HepG2 (cell line): ENCODE data around the gene TJAP1. TPM values are rescaled to one million over a fixed set of nuclear protein-coding genes. Genes with fewer than 3 reads are reported as not detected.
A peak's percentile ranks its signal among the peaks of the same experiment; 100 is the strongest.

Experiments
- ATAC-seq: fragments of 200-7000 bp; cut with Tn5 transposase; 3 replicates; pipeline ENCODE4 v1.9.1; 2020; ENCODE audit warnings: mild to moderate bottlenecking, moderate library complexity
- BruUV-seq: library from RNA; stranded (reverse); fragments of 400-500 nt; replicated peaks from 2 replicates; lab custom pipeline; 2021; lab: Mats Ljungman, UMichigan
- CTCF ChIA-PET: fragments of 300-600 bp; formaldehyde crosslinking; extraction: SDS; loops from one replicate; lab custom pipeline; 2021; ENCODE audit warnings: low total read pairs, inconsistent platforms, low intra/inter-chr PET ratio; lab: Yijun Ruan, JAX
- POLR2A ChIA-PET: fragments of 350-600 bp; sonication (Branson Sonifier 250); formaldehyde crosslinking; loops from one replicate; lab custom pipeline; 2020; ENCODE audit warnings: antibody characterized with exemption, inconsistent platforms; lab: Yijun Ruan, JAX
- DNase-seq: peaks from one replicate; pipeline ENCODE4 v3.0.0-alpha.2; 2015; ENCODE audit warnings: low spot score
- FAIRE-seq: peaks from 3 replicates; lab custom pipeline; 2011; peaks lifted over from hg19 to GRCh38; lab: Jason Lieb, UNC
- H2AFZ ChIP-seq: one replicate; pipeline ENCODE4 v1.6.1; 2011; ENCODE audit warnings: low read length, inconsistent platforms
- H3K27ac ChIP-seq: fragments of 300-600 bp; 3 replicates; pipeline ENCODE4 v1.8.0; 2011; ENCODE audit warnings: mixed run types, mild to moderate bottlenecking, mixed read lengths, low read length, inconsistent platforms; ENCODE audit not compliant: insufficient read depth; ENCODE audit errors: extremely low read length
- H3K27me3 ChIP-seq, 2 experiments: fragments of 200-600 bp in 1 of 2; 2 replicates in 1 of 2; 3 replicates in 1 of 2; pipeline versions ENCODE4 v1.6.0 to v1.8.0; 2011; ENCODE audit warnings: low read length in 2 of 2, mild to moderate bottlenecking in 2 of 2, moderate library complexity in 2 of 2, inconsistent platforms in 1 of 2; ENCODE audit not compliant: insufficient read depth in 2 of 2, control insufficient read depth in 1 of 2
- H3K36me3 ChIP-seq, 2 experiments: fragments of 200-600 bp in 1 of 2; replicated peaks in 1 of 2; 2 replicates in 1 of 2; 3 replicates in 1 of 2; pipeline versions ENCODE4 v1.5.1 to v1.8.0; 2011; ENCODE audit warnings: low read length in 2 of 2, inconsistent platforms in 1 of 2; ENCODE audit not compliant: insufficient read depth in 2 of 2, control insufficient read depth in 1 of 2
- H3K4me1 ChIP-seq: 2 replicates; pipeline ENCODE4 v1.5.1; 2012; ENCODE audit warnings: low read length, inconsistent platforms; ENCODE audit not compliant: insufficient read depth
- H3K4me2 ChIP-seq: 2 replicates; pipeline ENCODE4 v1.6.0; 2011; ENCODE audit warnings: low read depth, low read length, inconsistent platforms
- H3K4me3 ChIP-seq, 3 experiments: fragments of 200-600 bp in 1 of 3; sonication (generic), shearing (Covaris generic) in 1 of 3; replicated peaks in 1 of 3; 2 replicates each; pipeline ENCODE4 v1.5.1; 2011 to 2016; ENCODE audit warnings: low read length in 3 of 3, inconsistent platforms in 2 of 3, low read depth in 2 of 3, mild to moderate bottlenecking in 2 of 3, control low read depth in 1 of 3, mixed read lengths in 1 of 3; ENCODE audit not compliant: insufficient read depth in 1 of 3
- H3K79me2 ChIP-seq: one replicate; pipeline ENCODE4 v1.6.1; 2011; ENCODE audit warnings: low read length, inconsistent platforms; ENCODE audit not compliant: insufficient read depth
- H3K9ac ChIP-seq: 2 replicates; pipeline ENCODE4 v1.6.0; 2011; ENCODE audit warnings: mild to moderate bottlenecking, low read depth, low read length, inconsistent platforms; ENCODE audit not compliant: insufficient read depth
- H3K9me3 ChIP-seq: 2 replicates; pipeline ENCODE4 v1.5.1; 2012; ENCODE audit warnings: mild to moderate bottlenecking, low read length
- H4K20me1 ChIP-seq: 2 replicates; pipeline ENCODE4 v1.6.0; 2011; ENCODE audit warnings: inconsistent platforms, mild to moderate bottlenecking, low read length, moderate library complexity; ENCODE audit not compliant: insufficient read depth
- ELF1 ChIP-seq: sonication (generic); formaldehyde crosslinking; IDR thresholded peaks from 2 replicates; pipeline ENCODE4 v1.4.0; 2020; ENCODE audit warnings: missing genetic modification reagents
- FOXJ3 ChIP-seq: sonication (generic); formaldehyde crosslinking; IDR thresholded peaks from 2 replicates; pipeline ENCODE4 v1.4.0; 2020; ENCODE audit warnings: missing genetic modification reagents, mild to moderate bottlenecking, borderline replicate concordance
- GFI1 ChIP-seq: sonication (generic); formaldehyde crosslinking; IDR thresholded peaks from 2 replicates; pipeline ENCODE4 v1.5.0; 2020; ENCODE audit warnings: missing genetic modification reagents, mild to moderate bottlenecking, borderline replicate concordance
- HNRNPK ChIP-seq: fragments of 200-400 bp; formaldehyde crosslinking; IDR thresholded peaks from 2 replicates; pipeline ENCODE4 v1.6.1; 2018; ENCODE audit warnings: low read length, low read depth, moderate library complexity, mild to moderate bottlenecking; ENCODE audit not compliant: poor library complexity, severe bottlenecking
- JARID2 ChIP-seq: sonication (generic); formaldehyde crosslinking; IDR thresholded peaks from 2 replicates; pipeline ENCODE4 v1.8.1; 2023; ENCODE audit warnings: missing genetic modification reagents, inconsistent platforms; ENCODE audit not compliant: insufficient replicate concordance
- NCOA5 ChIP-seq: sonication (generic); formaldehyde crosslinking; IDR thresholded peaks from 2 replicates; pipeline ENCODE4 v1.4.0; 2020; ENCODE audit warnings: missing genetic modification reagents
- PPARG ChIP-seq: conservative IDR thresholded peaks from 2 replicates; pipeline ENCODE4 v1.6.1; 2016; ENCODE audit warnings: missing biosample characterization, missing genetic modification reagents
- RFX5 ChIP-seq: IDR thresholded peaks from 2 replicates; pipeline ENCODE4 v1.6.1; 2011; ENCODE audit warnings: low read depth, low read length, improper control_type of control experiment
- STAG1 ChIP-seq: sonication (generic); formaldehyde crosslinking; IDR thresholded peaks from 2 replicates; pipeline ENCODE4 v1.4.0; 2020; ENCODE audit warnings: missing genetic modification reagents
- U2AF1 ChIP-seq: fragments of 200-400 bp; formaldehyde crosslinking; optimal IDR thresholded peaks from 2 replicates; pipeline ENCODE3; 2017; ENCODE audit warnings: mild to moderate bottlenecking, low read depth, low read length
- ZBTB21 ChIP-seq: sonication (generic); formaldehyde crosslinking; IDR thresholded peaks from 2 replicates; pipeline ENCODE4 v1.4.0; 2020; ENCODE audit warnings: missing genetic modification reagents
- ZNF558 ChIP-seq: sonication (generic); formaldehyde crosslinking; IDR thresholded peaks from 2 replicates; pipeline ENCODE4 v1.9.0; 2022; ENCODE audit warnings: mild to moderate bottlenecking, missing genetic modification reagents, borderline replicate concordance
- WGBS: methylation state at CpG from one replicate; pipeline ENCODE4 v1.1.6; 2017; ENCODE audit warnings: low lambda C conversion rate; 5-methylcytosine and 5-hydroxymethylcytosine counted together
- in situ Hi-C: cut with HindIII; loops from 2 replicates; pipeline ENCODE4 v1.10.0; 2017; ENCODE audit warnings: low pct_unique_long_range_greater_than_20kb; ENCODE audit not compliant: extremely low pct_ligation_motif_present
- intact Hi-C: fragments of 100-400 bp; cut with micrococcal nuclease; formaldehyde crosslinking; loops from one replicate; pipeline ENCODE4 v1.10.0; 2022; ENCODE audit not compliant: unreplicated experiment
- polyA plus RNA-seq, 8 experiments: library from polyadenylated mRNA; depleted of rRNA in 3 of 8; stranded (reverse) in 7 of 8; unstranded in 1 of 8; fragments of >200 nt; fragmentation: Illumina TruSeq in 4 of 8; extraction: Trizol in 4 of 8; gene quantifications; 2 replicates each; pipeline versions ENCODE4 v1.2.1 to v1.2.3, GENCODE V29; 2011 to 2016; ENCODE audit warnings: low read depth in 4 of 8, missing spikeins in 1 of 8, mixed read lengths in 1 of 8; ENCODE audit not compliant: insufficient read depth in 1 of 8
- total RNA-seq, 5 experiments: library from RNA; depleted of rRNA; stranded (reverse); fragments of >200 nt; fragmentation: Illumina TruSeq; extraction: Trizol; gene quantifications; 2 replicates each; pipeline ENCODE4 v1.2.3, GENCODE V29; 2016; ENCODE audit warnings: low read depth in 1 of 5
- TF ChIP-seq, protein P1 (sequence below): sonication (generic); formaldehyde crosslinking; IDR thresholded peaks from 2 replicates; pipeline ENCODE4 v1.5.0; 2020; ENCODE audit warnings: mild to moderate bottlenecking, missing genetic modification reagents
- TF ChIP-seq, protein P2 (sequence below): sonication (generic); formaldehyde crosslinking; IDR thresholded peaks from 2 replicates; pipeline ENCODE4 v1.4.0; 2020; ENCODE audit warnings: missing genetic modification reagents
- TF ChIP-seq, protein P3 (sequence below): sonication (generic); formaldehyde crosslinking; IDR thresholded peaks from 2 replicates; pipeline ENCODE4 v1.4.0; 2020; ENCODE audit warnings: mild to moderate bottlenecking, missing genetic modification reagents

The TJAP1 gene
- total and polyA plus RNA-seq, 2 of the 13 experiments (the other 11 are each of a cell fraction or from before 2014, with no cell fraction given): 15.7 to 41.6 TPM

DNA sequence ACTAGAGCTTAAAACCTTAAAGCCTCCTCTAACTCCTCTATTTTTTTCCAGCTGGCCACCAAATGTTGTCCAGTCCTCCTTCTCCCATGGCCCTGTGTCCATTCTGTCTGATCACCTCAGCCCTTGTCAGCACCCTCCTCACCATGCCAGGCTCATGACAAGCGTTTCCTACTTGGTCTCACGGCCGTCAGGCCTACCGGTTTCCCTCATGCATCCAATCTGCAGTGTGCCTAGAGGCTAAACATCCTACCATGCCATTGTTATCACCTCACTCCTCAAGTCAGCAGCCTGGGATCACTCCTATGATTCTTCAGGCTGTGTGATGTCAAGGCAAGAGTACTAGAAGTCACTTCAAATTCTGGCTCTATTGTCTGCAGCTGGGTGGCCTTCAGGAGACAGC, 9.6 kb upstream of the TJAP1 start:
- no peaks in the 10 kb centered on the region for H3K79me2 ChIP-seq
- H4K20me1 ChIP-seq: no peaks in the 10 kb centered on the region
- H3K4me3 ChIP-seq: no peak overlapping the region
- BruUV-seq: no TSS peak
- POLR2A ChIA-PET: interaction anchor here (0.6 kb wide), 1 partner anchor 10 kb away, joined by 6 read pairs; no protein-coding TSS in a partner anchor
- H3K36me3 ChIP-seq: no peaks in the 10 kb centered on the region
- in situ Hi-C loops: no loop called here
- H3K4me1 ChIP-seq: no peaks in the 10 kb centered on the region; the same call in 1 of the 2 replicates
- DNase-seq (no peak), FAIRE-seq (no peak), ATAC-seq (peak; percentile 22)
- CTCF ChIA-PET: no interaction called here
- 7% methylated on average over 4 of the region's 4 CpGs for WGBS
- intact Hi-C loops: no loop called here
- H3K9ac ChIP-seq: no peak overlapping the region
- TF ChIP-seq, protein P1, sequence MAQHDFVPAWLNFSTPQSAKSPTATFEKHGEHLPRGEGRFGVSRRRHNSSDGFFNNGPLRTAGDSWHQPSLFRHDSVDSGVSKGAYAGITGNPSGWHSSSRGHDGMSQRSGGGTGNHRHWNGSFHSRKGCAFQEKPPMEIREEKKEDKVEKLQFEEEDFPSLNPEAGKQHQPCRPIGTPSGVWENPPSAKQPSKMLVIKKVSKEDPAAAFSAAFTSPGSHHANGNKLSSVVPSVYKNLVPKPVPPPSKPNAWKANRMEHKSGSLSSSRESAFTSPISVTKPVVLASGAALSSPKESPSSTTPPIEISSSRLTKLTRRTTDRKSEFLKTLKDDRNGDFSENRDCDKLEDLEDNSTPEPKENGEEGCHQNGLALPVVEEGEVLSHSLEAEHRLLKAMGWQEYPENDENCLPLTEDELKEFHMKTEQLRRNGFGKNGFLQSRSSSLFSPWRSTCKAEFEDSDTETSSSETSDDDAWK: no peak
- TF ChIP-seq RFX5 (no peak), FOXJ3 (CRISPR knock-in tag) (no peak), JARID2 (CRISPR knock-in tag) (no peak), HNRNPK (no peak), ELF1 (CRISPR knock-in tag) (no peak), NCOA5 (CRISPR knock-in tag) (no peak), PPARG (CRISPR knock-in tag) (no peak), ZBTB21 (CRISPR knock-in tag) (no peak), U2AF1 (no peak), STAG1 (no peak), ZNF558 (CRISPR knock-in tag) (no peak), GFI1 (CRISPR knock-in tag) (no peak)
- TF ChIP-seq, protein P2, sequence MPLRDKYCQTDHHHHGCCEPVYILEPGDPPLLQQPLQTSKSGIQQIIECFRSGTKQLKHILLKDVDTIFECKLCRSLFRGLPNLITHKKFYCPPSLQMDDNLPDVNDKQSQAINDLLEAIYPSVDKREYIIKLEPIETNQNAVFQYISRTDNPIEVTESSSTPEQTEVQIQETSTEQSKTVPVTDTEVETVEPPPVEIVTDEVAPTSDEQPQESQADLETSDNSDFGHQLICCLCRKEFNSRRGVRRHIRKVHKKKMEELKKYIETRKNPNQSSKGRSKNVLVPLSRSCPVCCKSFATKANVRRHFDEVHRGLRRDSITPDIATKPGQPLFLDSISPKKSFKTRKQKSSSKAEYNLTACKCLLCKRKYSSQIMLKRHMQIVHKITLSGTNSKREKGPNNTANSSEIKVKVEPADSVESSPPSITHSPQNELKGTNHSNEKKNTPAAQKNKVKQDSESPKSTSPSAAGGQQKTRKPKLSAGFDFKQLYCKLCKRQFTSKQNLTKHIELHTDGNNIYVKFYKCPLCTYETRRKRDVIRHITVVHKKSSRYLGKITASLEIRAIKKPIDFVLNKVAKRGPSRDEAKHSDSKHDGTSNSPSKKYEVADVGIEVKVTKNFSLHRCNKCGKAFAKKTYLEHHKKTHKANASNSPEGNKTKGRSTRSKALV (CRISPR knock-in tag): no peak
- TF ChIP-seq, protein P3, sequence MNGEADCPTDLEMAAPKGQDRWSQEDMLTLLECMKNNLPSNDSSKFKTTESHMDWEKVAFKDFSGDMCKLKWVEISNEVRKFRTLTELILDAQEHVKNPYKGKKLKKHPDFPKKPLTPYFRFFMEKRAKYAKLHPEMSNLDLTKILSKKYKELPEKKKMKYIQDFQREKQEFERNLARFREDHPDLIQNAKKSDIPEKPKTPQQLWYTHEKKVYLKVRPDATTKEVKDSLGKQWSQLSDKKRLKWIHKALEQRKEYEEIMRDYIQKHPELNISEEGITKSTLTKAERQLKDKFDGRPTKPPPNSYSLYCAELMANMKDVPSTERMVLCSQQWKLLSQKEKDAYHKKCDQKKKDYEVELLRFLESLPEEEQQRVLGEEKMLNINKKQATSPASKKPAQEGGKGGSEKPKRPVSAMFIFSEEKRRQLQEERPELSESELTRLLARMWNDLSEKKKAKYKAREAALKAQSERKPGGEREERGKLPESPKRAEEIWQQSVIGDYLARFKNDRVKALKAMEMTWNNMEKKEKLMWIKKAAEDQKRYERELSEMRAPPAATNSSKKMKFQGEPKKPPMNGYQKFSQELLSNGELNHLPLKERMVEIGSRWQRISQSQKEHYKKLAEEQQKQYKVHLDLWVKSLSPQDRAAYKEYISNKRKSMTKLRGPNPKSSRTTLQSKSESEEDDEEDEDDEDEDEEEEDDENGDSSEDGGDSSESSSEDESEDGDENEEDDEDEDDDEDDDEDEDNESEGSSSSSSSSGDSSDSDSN (CRISPR knock-in tag): no peak
- no peaks in the 10 kb centered on the region for H3K9me3 ChIP-seq
- H3K27ac ChIP-seq: no peak overlapping the region
- peaks cover 0 to 17% of the 10 kb centered on the region in 2 experiments; a peak in 3 of 5 replicates for H3K27me3 ChIP-seq
- H3K4me2 ChIP-seq: no peak overlapping the region
- H2AFZ ChIP-seq: no peak overlapping the region
